Ascending aorta (tissue), 2 donors: ENCODE data around the gene GOLGA8J. TPM values are rescaled to one million over a fixed set of nuclear protein-coding genes. Genes with fewer than 3 reads are reported as not detected.

ENCODE experiments used
- DNase-seq, 2 donors: peaks; one replicate each; pipeline ENCODE4 v3.0.0-alpha.2; 2019; ENCODE audit warnings: low spot score in 2 of 2
- H3K27ac ChIP-seq, 2 donors: fragments of 200-600 bp; sonication (generic); one replicate each; pipeline ENCODE4 v1.5.1; 2016 to 2017; ENCODE audit warnings: mild to moderate bottlenecking in 1 of 2
- H3K27me3 ChIP-seq: fragments of 200-600 bp; sonication (generic); one replicate; pipeline ENCODE4 v1.5.1; 2017
- H3K36me3 ChIP-seq, 2 donors: fragments of 200-600 bp; sonication (generic); one replicate each; pipeline ENCODE4 v1.5.1; 2016
- H3K4me1 ChIP-seq, 2 donors: fragments of 200-600 bp; sonication (generic); one replicate each; pipeline ENCODE4 v1.5.1; 2016 to 2017; ENCODE audit warnings: mild to moderate bottlenecking in 1 of 2
- H3K4me3 ChIP-seq, 2 donors: fragments of 200-600 bp; sonication (generic); one replicate each; pipeline ENCODE4 v1.5.1; 2016 to 2017; ENCODE audit warnings: mild to moderate bottlenecking in 1 of 2
- H3K9me3 ChIP-seq, 2 donors: fragments of 200-600 bp; sonication (generic); one replicate each; pipeline ENCODE4 v1.5.1; 2016
- intact Hi-C: fragments of 100-400 bp; cut with DNase I; formaldehyde crosslinking; loops from one replicate; pipeline ENCODE4 v1.15.1; 2023
- total RNA-seq: library from RNA; depleted of rRNA; stranded (reverse); fragments of >200 nt; gene quantifications from one replicate; pipeline ENCODE4 v1.1.0, GENCODE V29; 2016
- TF ChIP-seq, protein P1 (sequence below), 3 experiments: fragments of 200-600 bp in 2 of 3; fragments of 450-650 bp in 1 of 3; sonication (generic) in 2 of 3; IDR thresholded peaks; one replicate each; pipeline ENCODE4 v1.5.1; 2016 to 2019; ENCODE audit warnings: antibody characterized with exemption in 3 of 3, mild to moderate bottlenecking in 1 of 3, moderate library complexity in 1 of 3

GOLGA8J gene
- total RNA-seq, 1 donor from 2014 or later = 0.75 TPM

- no peaks in the 10 kb centered on the region for H3K27me3 ChIP-seq
- no peak for DNase-seq
- intact Hi-C loops = no loop called here
- no peaks in the 10 kb centered on the region for H3K9me3 ChIP-seq
- H3K27ac ChIP-seq = no peak overlapping the region
- no peaks in the 10 kb centered on the region for H3K4me1 ChIP-seq
- TF ChIP-seq, protein P1, sequence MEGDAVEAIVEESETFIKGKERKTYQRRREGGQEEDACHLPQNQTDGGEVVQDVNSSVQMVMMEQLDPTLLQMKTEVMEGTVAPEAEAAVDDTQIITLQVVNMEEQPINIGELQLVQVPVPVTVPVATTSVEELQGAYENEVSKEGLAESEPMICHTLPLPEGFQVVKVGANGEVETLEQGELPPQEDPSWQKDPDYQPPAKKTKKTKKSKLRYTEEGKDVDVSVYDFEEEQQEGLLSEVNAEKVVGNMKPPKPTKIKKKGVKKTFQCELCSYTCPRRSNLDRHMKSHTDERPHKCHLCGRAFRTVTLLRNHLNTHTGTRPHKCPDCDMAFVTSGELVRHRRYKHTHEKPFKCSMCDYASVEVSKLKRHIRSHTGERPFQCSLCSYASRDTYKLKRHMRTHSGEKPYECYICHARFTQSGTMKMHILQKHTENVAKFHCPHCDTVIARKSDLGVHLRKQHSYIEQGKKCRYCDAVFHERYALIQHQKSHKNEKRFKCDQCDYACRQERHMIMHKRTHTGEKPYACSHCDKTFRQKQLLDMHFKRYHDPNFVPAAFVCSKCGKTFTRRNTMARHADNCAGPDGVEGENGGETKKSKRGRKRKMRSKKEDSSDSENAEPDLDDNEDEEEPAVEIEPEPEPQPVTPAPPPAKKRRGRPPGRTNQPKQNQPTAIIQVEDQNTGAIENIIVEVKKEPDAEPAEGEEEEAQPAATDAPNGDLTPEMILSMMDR (IDR thresholded peaks at IDR 0.05) = no peak
- H3K36me3 ChIP-seq = no peaks in the 10 kb centered on the region
- H3K4me3 ChIP-seq = no peak overlapping the region
Observed at GRCh38 chr15:30055604-30056003, 27.2 kb upstream of the GOLGA8J start.

GRCh38 chr15:30056166-30056565 is 26.6 kb upstream of the GOLGA8J start:
- no peaks in the 10 kb centered on the region for H3K4me1 ChIP-seq
- intact Hi-C loops = no loop called here
- H3K4me3 ChIP-seq = no peak overlapping the region
- DNase-seq = no peak
- no peaks in the 10 kb centered on the region for H3K9me3 ChIP-seq
- no peak overlapping the region for H3K27ac ChIP-seq
- H3K36me3 ChIP-seq = no peaks in the 10 kb centered on the region
- no peaks in the 10 kb centered on the region for H3K27me3 ChIP-seq
- TF ChIP-seq, protein P1 (IDR thresholded peaks at IDR 0.05) = no peak

GRCh38 chr15:30059771-30060170 is 23.0 kb upstream of the GOLGA8J start:
- TF ChIP-seq, protein P1 (IDR thresholded peaks at IDR 0.05) = no peak
- Histone ChIP-seq H3K36me3 (no peaks in the 10 kb centered on the region), H3K9me3 (no peaks in the 10 kb centered on the region), H3K27ac (no peak overlapping the region), H3K27me3 (no peaks in the 10 kb centered on the region), H3K4me1 (no peaks in the 10 kb centered on the region), H3K4me3 (no peak overlapping the region)
- DNase-seq = no peak
- intact Hi-C loops = no loop called here

DNA sequence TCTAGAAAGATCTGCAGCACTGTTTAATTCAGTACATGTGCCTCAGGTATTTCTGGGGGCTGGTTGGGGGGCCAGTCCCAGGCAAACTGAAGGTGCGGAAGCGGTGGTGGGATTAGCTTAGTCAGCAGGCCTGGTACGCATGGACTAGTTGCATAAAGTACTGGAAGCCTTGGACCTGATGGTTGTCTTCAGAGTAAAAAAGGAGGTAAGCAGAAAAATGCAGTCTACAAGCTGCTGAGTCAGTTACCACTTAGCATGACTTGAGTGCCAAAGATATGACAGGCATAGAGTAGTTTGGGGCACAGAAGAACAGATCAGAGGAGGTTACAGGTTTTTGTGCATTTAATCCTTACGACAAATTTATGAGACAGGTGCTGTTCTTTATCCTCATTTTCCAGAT is 19.9 kb upstream of the GOLGA8J start:
- TF ChIP-seq, protein P1 (IDR thresholded peaks at IDR 0.05) = no peak
- no peak for DNase-seq
- Histone ChIP-seq H3K4me1 (no peaks in the 10 kb centered on the region), H3K27ac (no peak overlapping the region), H3K9me3 (no peaks in the 10 kb centered on the region), H3K4me3 (no peak overlapping the region), H3K36me3 (no peaks in the 10 kb centered on the region), H3K27me3 (no peaks in the 10 kb centered on the region)
- intact Hi-C loops = no loop called here

GRCh38 chr15:30063835-30064546 is 18.8 kb upstream of the GOLGA8J start:
- TF ChIP-seq, protein P1 (IDR thresholded peaks at IDR 0.05) = no peak
- peak overlapping the region in 1 of 2 donors; percentile 53 for H3K27ac ChIP-seq
- intact Hi-C loops = no loop called here

More at GRCh38 chr15:30063835-30064546, 18.8 kb upstream of the GOLGA8J start:
- Histone ChIP-seq H3K9me3 (no peaks in the 10 kb centered on the region), H3K4me1 (no peaks in the 10 kb centered on the region), H3K4me3 (no peak overlapping the region), H3K27me3 (no peaks in the 10 kb centered on the region), H3K36me3 (no peaks in the 10 kb centered on the region)
- DNase-seq = no peak
